Activated T-helper 9 cell treated with anti-CD3 and anti-CD28 coated beads, Interleukin-2, amount 50 U/mL, for 16 hours (primary cell): ENCODE data around the gene CFAP46.
"Not testable (repeated sequence)": the region's sequence is repeated elsewhere in the genome, so short reads cannot be mapped to it uniquely, and the experiment has no call there.

Experiments
- DNase-seq: peaks from one replicate; pipeline ENCODE4 v3.0.0-alpha.2; 2020; ENCODE audit warnings: low read depth

The CFAP46 gene

DNA sequence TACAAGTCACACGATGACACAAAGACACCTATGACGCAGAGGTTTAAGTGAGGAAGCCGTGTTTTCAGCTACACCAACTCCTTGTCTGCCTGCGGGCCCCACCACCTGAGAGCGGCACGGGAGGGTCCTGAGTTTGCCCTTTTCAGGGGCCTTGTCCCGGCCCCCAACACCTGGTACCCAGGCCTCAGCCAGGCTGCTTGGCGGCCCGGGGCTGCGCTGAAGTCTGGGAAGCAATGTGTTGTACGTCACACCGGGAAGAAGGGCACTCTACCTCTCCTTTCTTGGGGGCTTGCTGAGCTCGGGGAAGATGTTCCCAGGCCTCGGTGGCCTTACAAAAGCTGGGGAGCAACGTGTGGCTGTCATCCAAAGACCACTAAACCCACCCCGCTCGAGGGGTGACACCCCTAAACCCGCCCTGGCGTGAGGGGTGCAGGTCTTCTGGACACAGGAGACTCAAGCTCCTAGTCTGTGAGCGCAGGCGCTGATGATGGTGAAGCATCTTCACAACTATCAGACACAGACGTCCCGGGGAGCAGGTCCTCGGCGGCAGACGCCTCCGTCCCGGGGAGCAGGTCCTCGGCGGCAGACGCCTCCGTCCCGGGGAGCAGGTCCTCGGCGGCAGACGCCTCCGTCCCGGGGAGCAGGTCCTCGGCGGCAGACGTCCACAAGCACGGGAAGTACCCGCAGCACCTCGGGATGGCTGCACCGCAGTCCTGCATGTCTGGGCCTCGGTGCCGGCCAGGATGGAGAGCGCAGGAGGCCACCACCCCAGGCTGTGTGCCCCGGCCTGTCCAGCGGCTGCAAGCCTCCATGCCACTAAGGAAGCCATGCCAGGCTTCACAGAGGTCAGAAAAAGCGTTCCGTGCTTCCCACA lies 15.4 kb downstream of the CFAP46 start:
- DNase-seq: no peak

DNA sequence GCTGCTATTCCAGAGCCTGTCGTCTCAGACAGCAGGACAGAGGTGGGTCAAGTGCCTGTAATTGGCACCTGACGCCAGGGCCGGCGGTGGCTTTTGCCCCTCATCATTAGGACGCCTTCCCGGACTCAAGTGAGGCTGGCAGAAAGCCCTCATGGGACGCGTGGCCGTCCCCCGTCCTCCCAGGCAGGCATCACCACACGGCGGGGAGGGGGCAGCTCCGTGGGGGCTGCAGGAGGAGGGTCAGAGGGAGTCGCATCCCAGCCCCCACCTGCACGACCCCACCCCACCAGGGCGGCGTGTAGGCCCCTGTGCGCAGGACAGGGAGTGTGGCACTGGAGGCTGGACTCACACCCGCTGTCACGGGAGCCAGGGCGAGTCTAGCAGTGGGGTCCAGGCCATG lies 16.3 kb downstream of the CFAP46 start:
- no peak for DNase-seq

DNA sequence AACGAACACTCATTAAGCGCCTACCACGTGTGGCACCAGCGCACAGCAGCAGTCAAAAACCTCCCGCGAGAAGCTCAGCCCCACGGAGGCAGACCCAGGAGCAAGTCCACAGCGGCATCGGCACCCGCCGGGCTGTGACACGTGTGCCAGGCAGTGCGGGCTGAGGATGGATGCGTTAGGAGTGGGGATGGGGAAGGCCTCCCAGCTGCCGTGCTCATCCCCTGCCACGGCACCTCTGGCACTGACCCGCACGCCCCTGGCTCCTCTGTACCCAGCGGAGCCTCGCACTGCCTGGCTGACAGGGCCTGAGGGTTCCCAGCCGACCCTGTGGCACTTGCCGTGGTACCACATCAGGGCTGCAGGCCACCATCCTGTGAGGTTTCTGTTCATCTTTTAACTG lies 16.8 kb downstream of the CFAP46 start:
- DNase-seq: no peak

GRCh38 chr10:132925071-132925561 lies 17.3 kb downstream of the CFAP46 start:
- no peak for DNase-seq

DNA sequence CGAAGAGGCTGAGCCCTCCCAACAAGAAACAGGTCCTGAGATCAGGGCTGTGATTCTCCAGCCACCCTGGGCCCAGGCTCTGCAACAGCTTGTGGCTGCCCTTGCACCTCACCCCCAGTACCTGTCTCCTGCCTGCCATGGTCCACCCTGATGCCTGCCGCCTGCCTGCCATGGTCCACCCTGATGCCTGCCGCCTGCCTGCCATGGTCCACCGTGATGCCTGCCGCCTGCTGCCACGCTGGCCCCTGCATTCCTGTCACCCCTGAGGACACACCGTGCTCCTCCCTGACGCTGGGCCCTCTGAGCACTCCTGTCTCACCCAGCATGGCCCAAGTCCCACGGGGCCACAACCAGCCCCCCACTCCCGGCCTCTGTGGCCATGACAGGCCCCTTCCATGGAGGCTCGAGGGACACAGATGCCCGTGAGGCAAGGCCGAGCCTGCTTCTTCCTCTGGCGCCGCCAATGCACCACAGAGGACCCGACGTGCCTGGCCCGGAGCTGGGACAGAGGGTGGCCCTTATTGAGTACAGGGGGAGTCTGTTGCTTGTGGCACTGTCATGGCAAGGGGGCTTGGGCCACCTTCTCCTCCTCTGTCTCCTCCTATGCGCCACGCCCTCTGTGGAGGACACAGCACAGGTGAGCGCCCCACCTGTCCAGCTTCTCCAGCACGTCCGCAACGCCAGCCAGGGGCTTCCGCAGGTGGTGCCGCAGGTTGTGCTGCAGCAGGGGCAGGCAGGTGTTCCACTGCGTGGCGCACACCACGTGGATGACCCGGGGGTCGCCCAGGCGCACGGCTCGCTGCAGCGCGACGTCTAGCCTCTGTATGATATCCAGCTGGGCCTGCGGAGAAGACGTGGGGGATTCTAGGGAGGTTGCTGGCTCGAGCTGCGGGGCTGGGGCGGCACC lies 18.1 kb downstream of the CFAP46 start:
- no peak for DNase-seq

GRCh38 chr10:132923384-132923783 lies 19.0 kb downstream of the CFAP46 start:
- DNase-seq: not testable (repeated sequence)

- no peak for DNase-seq
Measured at GRCh38 chr10:132922872-132923271, 19.5 kb downstream of the CFAP46 start.

DNA sequence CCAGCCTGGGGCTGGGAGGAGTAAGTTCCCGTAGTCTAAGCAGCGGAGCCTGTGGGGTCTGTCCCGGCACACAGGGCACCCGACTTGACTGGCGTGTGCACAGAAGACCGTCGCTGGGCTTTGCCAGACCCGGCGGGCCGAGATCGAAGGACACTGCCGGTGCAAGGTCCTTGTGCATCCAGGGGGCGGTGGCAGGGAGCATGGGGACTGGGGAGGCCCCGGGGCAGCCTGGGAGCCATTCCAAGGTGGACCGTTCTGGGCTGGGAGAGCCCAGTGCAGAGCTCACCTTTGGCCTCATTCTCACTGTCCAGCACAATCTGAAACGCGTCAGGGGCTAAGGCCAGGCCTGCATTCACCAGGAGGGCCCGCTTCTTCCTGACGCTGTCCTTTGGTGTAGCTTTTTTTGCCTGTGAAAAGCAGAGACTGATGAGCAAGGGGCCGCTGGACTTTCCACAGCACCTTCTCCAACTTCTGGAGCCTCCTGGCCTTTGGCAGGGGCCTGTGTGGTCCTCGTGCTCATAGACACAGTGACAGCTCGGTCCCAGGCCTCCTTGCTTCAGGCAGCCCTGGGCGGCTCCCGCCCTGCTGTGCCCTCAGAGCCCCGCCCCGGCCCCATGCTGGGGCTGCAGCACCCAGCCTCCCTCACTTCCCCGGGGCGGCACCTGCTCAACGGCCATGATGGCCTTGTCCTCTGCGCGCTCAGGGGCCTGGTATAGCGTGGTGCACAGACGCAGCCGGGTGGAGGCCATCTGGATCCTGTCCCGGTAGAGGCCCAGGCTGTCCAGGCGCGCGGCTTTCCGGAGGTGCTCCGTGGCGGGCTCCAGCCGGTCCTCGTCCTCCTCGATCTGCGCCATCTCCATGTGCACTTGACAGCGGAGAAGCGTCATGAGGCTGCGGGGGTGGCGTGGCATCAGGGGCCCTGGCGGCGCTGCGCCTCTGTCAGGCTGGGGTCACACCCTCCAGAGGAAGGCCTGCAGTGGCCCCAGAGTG lies 20.3 kb downstream of the CFAP46 start:
- DNase-seq: no peak

- DNase-seq: no peak
Measured at GRCh38 chr10:132921086-132921485, 21.3 kb downstream of the CFAP46 start.

- DNase-seq: no peak
Measured at GRCh38 chr10:132920101-132920925, 22.1 kb downstream of the CFAP46 start.

- DNase-seq: no peak
Measured at GRCh38 chr10:132919374-132920100, 22.8 kb downstream of the CFAP46 start.

DNA sequence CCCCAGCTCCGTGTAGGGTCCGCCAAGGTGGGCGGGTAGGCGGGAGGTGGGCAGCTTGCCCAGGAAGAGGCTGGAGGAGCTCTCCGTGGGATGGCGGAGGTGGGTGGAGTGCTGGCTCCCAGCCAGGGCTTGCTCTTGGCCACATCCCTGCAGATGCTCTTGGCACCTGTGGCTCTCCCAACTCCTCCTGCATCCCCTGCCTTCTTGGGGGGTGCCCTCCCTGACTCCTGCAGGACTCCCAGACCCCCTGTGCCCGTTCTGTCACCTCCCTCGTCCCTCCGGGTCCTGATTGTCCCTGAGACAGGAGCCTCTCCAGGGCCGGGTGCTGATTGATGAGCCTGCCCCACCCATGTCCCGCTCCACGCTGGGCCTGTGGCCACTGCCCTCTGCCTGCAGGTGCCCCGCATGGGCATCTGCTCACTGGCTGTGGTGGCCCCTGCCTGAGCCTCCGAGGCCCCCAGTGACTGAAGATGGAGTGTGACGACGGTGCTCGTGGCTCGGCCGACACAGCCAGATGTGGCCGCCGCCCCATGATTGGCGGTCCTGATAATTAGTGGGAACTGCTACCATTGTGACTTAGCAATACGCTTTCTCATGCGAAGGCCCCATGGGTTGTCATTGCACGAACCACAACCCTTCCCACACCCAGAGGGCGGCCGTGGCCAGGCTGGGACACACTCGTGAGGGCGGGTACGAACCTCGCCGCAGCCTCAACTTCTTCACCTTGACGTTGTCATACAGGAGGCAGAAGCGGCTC lies 23.6 kb downstream of the CFAP46 start:
- DNase-seq: no peak

DNA sequence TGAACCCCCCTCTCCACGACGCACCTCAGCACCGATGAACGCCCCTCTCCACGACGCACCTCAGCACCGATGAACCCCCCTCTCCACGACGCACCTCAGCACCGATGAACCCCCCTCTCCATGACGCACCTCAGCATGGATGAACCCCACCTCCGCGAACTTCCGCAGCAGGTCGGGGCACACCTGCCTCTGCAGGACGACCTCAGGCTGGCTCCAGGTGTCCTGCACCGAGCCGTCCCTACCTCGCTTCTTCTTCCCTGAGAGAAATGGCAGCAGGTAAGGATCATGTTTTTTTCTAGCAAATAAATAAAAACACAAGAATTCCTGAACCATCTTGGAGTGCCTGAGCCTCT lies 24.1 kb downstream of the CFAP46 start:
- DNase-seq: no peak

DNA sequence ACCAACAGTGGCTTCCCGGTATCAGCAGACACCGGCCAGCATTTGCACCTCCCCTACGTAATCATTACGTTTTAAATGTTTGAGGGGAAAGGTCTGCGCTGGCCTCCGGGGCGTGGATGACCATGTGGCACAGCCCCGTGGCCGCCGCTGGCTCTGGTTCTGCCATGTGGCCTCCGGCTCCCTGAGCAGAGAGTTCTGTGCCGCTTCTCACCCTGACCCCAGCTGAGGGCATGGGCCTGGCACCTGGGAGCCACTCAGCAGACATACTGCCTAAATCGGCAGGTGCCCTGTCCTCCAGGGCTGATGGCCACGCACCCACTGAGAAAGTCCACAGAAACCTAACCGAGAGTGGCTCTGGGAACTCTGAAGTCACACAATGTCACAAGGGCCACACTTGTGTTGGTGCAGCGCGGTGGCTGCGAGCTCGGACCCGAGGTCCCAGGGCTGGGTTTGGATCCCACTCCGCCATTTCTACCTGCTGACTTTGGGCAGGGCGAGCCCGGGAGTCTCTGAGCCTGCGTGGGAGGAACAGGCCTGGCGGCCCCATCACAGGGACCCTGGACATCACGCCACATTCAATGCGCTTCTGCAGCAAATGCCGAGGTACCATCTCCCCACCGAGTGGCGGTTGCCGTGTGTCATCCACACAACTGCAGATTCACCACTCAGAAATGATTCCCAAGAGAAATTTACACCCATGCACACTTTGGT lies 25.3 kb downstream of the CFAP46 start:
- no peak for DNase-seq

GRCh38 chr10:132916421-132916841 lies 25.9 kb downstream of the CFAP46 start:
- no peak for DNase-seq

GRCh38 chr10:132915411-132915810 lies 27.0 kb downstream of the CFAP46 start:
- DNase-seq: no peak

GRCh38 chr10:132914732-132915131 lies 27.6 kb downstream of the CFAP46 start:
- no peak for DNase-seq

GRCh38 chr10:132913559-132914115 lies 28.7 kb downstream of the CFAP46 start:
- DNase-seq: no peak
